Stimulated activated CD8-positive, alpha-beta memory T cell treated with anti-CD3 and anti-CD28 coated beads, Interleukin-7, amount 100 ng/mL, for 4 hours (primary cell): ENCODE data around the gene NSUN6.

Source experiments
- DNase-seq, 2 donors: peaks; one replicate each; pipeline ENCODE4 v3.0.0-alpha.2; 2020; ENCODE audit warnings: low read depth in 2 of 2

Gene NSUN6, protein sequence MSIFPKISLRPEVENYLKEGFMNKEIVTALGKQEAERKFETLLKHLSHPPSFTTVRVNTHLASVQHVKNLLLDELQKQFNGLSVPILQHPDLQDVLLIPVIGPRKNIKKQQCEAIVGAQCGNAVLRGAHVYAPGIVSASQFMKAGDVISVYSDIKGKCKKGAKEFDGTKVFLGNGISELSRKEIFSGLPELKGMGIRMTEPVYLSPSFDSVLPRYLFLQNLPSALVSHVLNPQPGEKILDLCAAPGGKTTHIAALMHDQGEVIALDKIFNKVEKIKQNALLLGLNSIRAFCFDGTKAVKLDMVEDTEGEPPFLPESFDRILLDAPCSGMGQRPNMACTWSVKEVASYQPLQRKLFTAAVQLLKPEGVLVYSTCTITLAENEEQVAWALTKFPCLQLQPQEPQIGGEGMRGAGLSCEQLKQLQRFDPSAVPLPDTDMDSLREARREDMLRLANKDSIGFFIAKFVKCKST

DNA sequence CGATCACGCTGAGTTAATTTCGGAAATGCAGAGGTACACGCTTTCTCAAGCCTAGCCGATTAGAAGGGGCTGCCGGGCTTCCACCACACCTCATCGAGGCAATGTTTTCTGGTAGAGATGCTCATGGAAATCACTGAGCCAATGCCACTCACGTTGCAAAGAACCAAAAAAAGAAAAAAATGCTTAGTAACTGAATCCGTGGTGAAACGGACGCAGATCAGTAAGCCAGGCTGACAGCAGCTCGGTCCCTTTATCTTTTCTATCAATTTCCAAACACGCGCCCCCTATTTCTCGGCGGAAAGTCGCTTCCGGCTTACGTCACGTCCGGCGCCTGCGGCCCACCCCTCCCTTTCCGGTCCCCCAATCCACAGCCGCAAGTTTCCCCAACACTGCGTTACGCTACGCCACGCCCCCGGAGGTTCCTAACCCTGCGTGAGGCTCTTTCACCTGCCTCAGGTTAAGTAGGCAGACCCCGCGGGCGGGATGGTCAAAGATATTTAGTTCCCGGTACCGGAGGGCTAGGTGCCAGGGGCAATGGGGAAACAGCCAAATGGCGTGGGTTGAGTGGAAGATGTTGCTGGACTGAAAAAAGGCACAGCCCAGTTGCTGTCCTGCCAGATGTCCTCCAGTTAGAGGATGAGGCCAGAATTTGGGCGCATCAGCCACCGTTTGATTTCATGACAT is at the start of gene NSUN6:
NSUN6 (minus strand) TSS at position 264 of the 684 bp plus-strand sequence. CDS start 384 bp downstream, outside the sequence.
- peak; percentile 91 to 93 for DNase-seq

GRCh38 chr10:18699849-18700840 is 48.8 kb upstream of the NSUN6 start:
- no peak for DNase-seq

- DNase-seq, result no peak
Observed at GRCh38 chr10:18690541-18690940, 39.2 kb upstream of the NSUN6 start.

DNA sequence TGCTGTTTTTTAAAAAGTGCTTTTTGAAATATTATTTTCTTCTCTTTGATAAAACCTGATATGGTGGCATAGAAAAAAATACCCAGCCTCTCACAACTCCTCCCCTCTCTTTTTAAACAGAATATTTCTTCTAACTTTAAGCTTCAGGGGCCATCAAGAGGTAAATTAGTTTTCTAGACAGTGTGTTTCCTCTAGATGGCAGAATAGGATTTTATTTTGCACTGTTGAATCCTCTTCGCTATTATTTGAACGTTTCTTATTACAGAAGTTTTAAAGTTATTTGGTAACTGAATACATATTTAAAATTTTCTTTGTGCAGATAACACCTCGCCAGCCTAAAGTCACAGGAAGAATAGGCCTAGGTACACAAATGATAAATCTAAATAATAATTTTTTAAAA is 38.1 kb upstream of the NSUN6 start:
- DNase-seq, result no peak

DNA sequence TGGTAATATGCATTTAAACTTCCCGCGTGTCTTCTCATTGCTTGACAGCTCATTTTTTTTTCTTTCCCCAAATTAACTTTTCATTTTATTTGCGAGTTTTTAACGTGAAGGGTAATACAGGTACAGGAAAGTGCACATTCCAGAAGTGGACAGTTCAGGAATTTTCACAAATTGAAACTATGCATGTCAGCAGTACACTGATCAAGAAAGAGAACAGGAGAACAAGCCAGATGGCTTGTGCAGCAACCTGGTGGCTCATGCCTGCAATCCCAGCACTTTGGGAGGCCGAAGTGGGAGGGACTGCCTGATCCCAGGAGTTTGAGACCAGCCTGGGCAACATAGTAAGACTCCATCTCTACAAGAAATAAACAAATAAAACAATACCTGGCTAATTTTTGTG is 36.3 kb upstream of the NSUN6 start:
- no peak for DNase-seq

- no peak for DNase-seq
Observed at GRCh38 chr10:18687195-18687594, 35.8 kb upstream of the NSUN6 start.

- no peak for DNase-seq
Observed at GRCh38 chr10:18685555-18685954, 34.2 kb upstream of the NSUN6 start.

DNA sequence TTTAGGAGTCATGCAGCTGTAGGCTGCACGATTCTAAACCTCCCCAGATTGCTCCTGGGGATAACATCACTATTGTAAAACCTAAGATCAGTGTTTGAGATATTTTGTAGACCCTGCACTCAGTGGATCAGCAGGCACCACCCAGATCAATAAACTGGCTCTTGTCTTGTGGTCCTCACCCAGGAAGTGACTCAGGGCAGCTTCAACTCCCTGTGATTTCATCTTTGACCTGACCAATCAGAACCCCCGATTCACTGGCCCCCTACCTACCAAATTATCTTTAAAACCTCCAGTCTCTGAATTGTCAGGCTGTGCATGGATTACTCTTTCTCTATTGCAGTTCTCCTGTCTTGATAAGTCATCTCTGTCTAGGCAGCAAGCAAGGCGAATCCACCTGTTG is 33.6 kb upstream of the NSUN6 start:
- DNase-seq, result no peak

- no peak for DNase-seq
Observed at GRCh38 chr10:18684416-18684815, 33.0 kb upstream of the NSUN6 start.

- no peak for DNase-seq
Observed at GRCh38 chr10:18683427-18683826, 32.0 kb upstream of the NSUN6 start.

- no peak for DNase-seq
Observed at GRCh38 chr10:18681971-18682411, 30.6 kb upstream of the NSUN6 start.

DNA sequence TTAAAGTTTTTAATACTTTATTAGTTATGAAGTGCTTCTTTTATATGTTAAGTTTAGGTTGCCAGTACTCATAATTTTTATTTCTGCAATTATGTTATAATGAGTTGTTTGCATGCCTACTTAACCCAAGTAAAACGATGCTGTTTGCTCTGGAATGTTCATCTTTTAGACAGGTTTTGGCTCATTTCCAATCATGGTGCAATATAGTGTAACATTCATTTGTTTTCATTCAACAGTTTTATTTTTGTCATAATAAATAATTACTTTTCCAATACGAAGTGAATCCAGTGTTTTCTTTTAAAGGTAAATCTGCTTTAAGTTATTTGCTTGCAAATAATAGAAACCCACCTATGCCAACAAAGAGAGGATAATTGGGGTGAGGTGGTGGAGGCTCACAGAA is 30.0 kb upstream of the NSUN6 start:
- DNase-seq, result no peak

GRCh38 chr10:18680754-18681153 is 29.4 kb upstream of the NSUN6 start:
- no peak for DNase-seq

GRCh38 chr10:18675086-18675801 is 23.9 kb upstream of the NSUN6 start:
- DNase-seq, result no peak

GRCh38 chr10:18668026-18668425 is 16.6 kb upstream of the NSUN6 start:
- DNase-seq, result no peak

DNA sequence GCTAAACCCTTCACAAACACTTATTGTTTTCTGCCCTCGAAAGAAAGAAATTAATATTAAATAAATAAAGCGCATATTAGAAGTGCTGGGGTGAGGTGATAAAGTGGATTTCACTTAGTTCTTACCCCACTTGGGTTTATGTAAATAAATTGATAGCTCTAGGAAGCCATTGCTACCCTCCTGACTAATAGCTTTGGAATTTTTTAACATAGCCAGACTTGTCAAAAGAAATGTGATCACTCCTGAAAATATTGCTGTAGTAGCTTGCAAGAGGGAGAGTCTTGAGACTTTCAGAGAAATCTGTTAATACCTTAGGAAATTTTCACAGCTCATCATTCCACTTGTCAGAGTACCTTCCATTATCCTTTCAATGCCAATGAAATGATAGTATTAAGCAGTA is 15.4 kb upstream of the NSUN6 start:
- DNase-seq, result no peak

GRCh38 chr10:18665815-18666558 is 14.6 kb upstream of the NSUN6 start:
- DNase-seq, result no peak

GRCh38 chr10:18664841-18665478 is 13.6 kb upstream of the NSUN6 start:
- DNase-seq, result no peak

GRCh38 chr10:18660816-18661431 is 9.5 kb upstream of the NSUN6 start:
- DNase-seq, result no peak
